NCI-H2171 treated with DMSO at 0.1 percent for 48 hours (cell line): Measurements from ENCODE around the gene PRRT1.

Source experiments
- DNase-seq: peaks from one replicate; lab custom pipeline; 2025; lab: John Stamatoyannopoulos, UW

PRRT1 gene

DNA sequence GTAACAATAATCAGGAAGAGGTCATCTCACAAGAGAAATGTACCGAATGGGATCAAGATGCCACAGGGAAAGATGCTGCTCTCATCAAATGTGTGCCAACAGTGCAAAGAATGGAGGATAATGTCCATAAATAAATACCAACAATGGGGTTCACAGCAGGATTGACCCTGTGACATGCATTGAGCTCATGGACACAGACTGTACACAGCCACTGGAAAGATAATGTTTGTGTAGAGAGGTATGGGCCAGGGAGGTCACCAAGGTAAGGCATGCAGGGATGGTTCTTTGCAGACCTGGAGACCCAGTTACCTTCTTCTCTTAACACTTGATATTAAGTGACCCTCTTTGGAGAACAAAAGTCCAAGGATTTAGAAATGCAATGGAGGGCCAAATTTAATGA is 22.7 kb upstream of the PRRT1 start:
- no peak for DNase-seq

DNA sequence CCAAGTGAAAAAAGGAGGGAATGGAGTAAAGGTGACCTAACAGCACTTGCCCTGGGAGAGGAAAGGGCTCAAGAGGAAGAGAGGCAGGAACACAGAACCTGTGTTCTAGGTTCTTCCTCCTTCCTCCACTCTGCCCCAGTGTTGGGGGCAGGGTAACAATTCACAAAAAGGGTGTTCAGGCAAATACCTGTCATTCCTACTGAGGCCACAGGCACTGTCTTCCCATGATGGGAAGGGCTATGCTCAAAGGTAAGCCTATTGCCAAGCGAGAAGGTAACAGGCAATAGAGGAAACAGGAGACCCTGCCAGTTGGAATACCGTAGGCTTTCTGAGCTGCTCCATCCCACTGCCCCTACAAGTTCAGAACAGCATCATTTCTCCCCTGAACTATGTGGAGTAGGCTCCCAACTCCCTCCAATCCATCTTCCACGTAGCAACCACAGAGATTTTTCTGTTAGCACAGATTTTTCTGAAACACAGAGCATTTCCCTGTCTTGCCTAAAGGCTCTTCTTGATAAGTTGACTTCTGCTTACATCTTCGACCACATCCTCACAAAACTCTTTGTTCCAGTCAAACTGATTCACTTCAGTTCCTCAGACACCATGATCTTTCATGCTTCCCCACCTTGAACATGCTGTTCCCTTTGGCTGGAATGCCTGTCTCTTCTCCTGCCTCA is 21.4 kb upstream of the PRRT1 start:
- no peak for DNase-seq

DNA sequence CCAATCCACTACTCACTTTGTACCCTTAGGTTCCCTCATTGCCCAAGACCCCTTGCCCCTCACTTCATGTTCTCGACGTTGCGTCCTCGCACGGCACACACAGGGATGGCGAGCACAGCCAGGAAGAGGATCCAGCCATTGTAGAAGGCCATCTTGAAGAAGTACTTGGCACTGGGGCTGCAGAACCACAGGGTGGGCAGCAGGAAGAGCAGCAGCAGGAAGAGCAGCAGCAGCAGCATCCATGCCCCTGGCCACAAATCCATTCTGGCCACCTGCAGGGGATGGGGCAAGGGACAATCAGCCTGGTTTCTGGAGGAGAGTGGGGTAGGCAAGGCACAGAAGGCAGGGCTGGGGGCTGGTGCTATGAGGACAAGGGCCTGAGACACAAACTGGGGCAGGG is 19.5 kb upstream of the PRRT1 start:
- no peak for DNase-seq

GRCh38 chr6:32170294-32170693 is 18.6 kb upstream of the PRRT1 start:
- DNase-seq, result no peak

DNA sequence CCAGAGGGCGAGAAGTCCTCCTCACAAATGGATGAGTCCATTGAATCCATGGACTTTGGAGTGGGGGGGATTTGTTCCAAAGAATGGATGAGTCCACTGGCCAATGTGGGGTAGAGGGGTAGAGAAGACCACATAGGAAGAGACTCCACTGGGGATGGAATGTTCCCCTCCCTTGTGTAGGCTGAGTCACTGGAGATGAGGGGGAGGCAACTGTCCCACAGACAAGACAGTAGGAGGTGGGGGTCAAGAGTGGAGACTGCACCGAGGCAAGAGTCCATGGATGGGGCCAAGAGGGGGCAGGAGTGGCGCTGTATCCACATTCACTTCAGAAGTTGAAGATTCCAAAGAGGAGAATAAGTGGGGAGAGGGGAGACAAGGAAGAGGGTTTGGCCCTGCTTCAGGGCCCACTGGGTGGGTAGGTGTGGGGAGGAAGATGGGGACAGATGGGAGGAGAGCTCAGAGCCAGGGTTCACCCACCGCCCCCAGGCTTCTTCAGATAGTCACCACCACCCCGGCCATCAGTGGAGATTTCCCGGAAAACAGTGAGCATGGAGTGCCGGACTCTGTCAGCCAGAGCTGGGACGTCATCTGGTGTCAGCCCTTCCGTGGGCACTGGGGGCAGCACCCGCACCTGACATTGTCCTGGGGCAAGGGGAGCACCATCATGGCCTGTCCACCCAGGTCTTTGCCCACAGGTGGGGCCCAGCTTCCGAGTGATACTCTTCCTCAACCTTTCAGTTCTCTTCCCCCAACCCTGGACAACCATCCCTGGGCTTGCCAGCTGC is 17.3 kb upstream of the PRRT1 start:
- DNase-seq, result no peak

DNA sequence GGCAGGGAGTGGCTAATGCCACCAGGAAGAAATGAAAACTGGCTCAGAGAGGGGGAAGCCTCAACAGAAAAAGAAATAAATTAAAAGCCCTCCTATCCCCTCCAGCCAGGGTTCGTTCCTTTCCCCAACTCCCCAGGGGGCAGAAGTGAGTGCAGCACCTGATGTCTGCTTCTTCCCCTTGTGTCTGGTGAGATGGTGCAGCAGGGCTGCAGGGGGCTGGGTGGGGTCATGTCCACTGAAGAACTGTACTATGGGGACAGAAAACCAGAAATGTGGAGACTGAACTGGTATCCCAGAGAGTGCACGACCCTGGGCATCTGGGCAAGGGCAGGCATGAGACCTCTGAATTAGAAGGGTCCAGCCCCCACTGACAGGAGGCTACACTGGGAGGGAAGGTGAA is 16.6 kb upstream of the PRRT1 start:
- no peak for DNase-seq

DNA sequence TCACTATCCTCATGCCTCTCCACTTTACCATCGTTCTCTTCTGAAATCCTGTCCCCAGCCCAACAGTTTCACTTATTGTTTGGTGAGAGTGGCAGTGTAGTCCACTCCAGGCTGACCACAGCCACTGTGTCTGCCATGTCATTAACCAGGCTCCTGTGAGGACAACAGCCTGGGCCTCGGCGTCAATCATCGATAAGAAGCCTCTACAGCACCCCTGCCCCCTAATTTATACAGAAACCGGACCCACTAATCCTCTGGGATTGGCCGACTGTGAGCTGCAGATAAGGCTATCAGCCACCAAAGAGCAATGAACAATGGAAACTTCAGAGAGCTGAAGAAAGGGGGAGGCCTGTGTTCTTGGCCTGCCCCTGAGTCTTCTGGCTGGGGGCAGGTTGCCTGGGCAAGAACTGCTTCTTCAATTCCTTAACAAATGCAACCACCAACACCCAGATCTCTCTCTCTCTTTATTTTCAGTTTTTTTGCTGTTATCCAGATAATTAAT is 16.1 kb upstream of the PRRT1 start:
- no peak for DNase-seq

DNA sequence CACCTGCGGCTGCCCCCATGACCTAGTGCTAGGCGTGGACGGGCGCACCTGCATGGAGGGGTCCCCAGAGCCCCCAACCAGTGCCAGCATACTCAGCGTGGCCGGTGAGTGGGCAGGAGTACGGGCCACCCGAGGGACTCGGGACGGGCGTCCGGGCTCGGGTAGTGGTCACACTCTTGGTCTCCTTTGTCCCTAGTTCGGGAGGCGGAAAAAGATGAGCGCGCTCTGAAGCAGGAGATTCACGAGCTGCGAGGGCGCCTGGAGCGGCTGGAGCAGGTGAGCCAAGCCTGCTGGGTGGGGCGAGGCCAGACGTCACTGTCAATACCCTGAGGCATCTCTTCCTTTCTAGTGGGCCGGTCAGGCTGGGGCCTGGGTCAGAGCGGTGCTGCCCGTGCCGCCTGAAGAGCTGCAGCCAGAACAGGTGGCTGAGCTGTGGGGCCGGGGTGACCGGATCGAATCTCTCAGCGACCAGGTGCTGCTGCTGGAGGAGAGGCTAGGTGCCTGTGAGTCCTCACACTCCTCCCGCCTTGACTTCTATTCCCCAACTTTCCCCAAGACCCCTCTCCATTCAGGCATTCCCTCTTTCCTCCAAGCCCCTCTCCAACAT is 15.5 kb upstream of the PRRT1 start:
- DNase-seq, result no peak

DNA sequence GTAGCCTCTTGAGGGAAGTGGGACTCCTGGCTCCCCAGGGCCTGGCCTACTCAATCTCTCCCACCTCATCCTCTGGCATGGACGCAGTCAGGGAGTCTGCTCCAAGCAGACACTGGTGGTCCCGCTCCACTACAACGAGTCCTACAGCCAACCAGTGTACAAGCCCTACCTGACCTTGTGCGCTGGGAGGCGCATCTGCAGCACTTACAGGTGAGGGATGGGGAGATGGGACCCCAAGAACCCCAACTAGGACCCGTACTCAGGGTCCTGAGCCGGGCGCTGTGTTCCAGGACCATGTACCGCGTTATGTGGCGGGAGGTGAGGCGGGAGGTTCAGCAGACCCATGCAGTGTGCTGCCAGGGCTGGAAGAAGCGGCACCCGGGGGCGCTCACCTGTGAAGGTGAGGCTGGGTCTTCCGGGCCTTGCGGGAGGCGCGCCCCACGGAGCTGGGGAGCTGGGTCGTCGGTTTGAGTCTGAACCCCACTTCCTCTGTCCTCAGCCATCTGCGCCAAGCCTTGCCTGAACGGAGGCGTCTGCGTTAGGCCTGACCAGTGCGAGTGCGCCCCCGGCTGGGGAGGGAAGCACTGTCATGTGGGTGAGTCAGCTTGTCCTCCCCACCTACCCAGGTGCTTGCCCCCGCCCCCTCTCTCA is 14.8 kb upstream of the PRRT1 start:
- DNase-seq, result no peak

GRCh38 chr6:32164295-32164694 is 12.6 kb upstream of the PRRT1 start, which contains the start of gene EGFL8:
Gene EGFL8 (plus strand): TSS chr6:32164595. CDS start chr6:32166166, 1,571 bp downstream.
- no peak for DNase-seq

- DNase-seq, result no peak
Observed at GRCh38 chr6:32163559-32164258, 12.0 kb upstream of the PRRT1 start.

DNA sequence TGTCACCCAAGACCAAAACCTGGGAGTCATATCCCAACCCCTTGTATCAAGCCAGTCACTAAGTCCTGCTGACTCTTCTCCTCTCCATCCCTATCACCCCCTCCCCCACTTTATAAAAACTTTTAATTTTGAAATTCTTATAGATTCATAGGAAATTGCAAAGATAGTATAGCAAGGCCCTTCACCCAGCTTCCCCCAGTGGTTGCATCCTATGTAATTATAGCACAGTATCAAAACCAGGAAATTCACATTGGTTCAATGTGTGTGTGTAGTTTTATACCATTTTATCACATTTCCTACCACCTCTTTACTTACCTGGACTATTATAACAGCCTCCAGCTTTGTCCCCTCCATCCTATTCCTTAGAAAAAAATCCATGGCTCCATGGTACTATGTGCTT is 6.3 kb upstream of the PRRT1 start:
- DNase-seq, result no peak

DNA sequence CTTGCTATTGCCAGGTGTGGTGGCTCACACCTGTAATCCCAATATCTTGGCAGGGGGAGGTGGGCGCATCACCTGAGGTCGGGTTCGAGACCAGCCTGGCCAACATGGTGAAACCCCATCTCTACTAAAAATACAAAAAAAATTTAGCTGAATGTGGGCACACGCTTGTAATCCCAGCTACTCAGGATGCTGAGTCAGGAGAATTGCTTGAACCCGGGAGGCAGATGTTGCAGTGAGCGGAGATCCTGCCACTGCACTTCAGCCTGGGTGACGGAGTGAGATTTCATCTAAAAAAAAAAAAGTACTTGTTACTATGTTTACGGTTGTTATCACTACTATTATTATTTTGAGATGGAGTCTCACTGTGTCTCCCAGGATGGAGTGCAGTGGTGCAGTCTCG is 5.2 kb upstream of the PRRT1 start:
- no peak for DNase-seq

- peak; percentile 69 for DNase-seq
Observed at GRCh38 chr6:32154514-32155161, 2.9 kb upstream of the PRRT1 start.

- peak; percentile 94 for DNase-seq
Observed at GRCh38 chr6:32153564-32154513, 2.1 kb upstream of the PRRT1 start, which contains the start of gene PPT2. Gene PPT2 (plus strand): TSS chr6:32154141. CDS start chr6:32154595, 454 bp downstream.

- no peak for DNase-seq
Observed at GRCh38 chr6:32152769-32153563, 1.2 kb upstream of the PRRT1 start.

DNA sequence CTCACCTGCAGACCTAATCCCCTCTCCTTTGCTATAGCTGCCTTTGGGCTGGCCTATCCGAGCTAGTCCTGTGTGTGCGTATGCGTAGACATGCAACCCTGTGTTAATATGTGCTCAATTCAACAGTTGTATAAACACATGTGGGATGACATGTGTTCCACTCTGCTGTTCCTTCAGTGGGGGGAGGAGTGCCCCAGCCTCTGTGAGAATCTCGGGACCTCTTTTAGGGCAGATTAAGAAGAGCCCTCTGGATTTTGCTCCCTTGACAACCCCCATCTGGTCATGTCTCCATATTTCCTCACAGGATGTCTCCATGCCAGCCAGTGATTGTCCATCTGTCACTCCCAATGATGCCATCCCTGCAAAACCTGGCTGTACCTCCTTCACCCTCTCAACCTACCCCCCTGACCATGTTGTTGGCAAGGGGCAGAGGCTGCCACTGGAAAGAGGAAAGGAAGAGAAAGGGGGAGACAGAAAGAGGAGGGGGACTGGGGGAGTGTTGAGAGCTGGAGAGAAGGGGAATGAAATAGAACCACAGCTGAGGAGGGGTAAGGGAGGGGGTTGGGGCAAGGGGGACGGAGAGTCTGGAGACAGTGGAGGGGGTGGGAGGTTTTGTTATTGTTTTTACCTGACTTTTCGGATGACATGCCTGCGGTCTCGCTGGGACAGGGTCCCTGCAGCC is 417 bp downstream of the PRRT1 start:
- DNase-seq, result peak; percentile 60
